ENCODE data around the gene KDM1B.

The KDM1B gene

GRCh38 chr6:18260448-18261106, 105.4 kb downstream of the KDM1B start:
- intact Hi-C loops (cut with micrococcal nuclease): loop anchor here (5.0 to 10.0 kb wide), 4 partner anchors 62 to 242 kb away; partner anchors contain the start of genes KDM1B, RNF144B and TPMT
- H3K4me1 Mint-ChIP-seq (ENCODE audit: low read depth): peaks cover 41% of the 10 kb centered on the region
- H3K4me3 Mint-ChIP-seq: peak overlapping the region; percentile 98
- no peaks in the 10 kb centered on the region for H3K9me3 Mint-ChIP-seq
- H3K27me3 Mint-ChIP-seq: no peaks in the 10 kb centered on the region
- H3K27ac Mint-ChIP-seq: peak overlapping the region; percentile 96
- peaks cover 64% of the 10 kb centered on the region for H3K36me3 Mint-ChIP-seq (ENCODE audit: low read depth)

GRCh38 chr6:18261877-18262276, 106.7 kb downstream of the KDM1B start:
- Mint-ChIP-seq H3K27ac (peak overlapping the region; percentile 96), H3K36me3 (ENCODE audit: low read depth) (peaks cover 54% of the 10 kb centered on the region), H3K4me3 (peak overlapping the region; percentile 98), H3K4me1 (ENCODE audit: low read depth) (peaks cover 42% of the 10 kb centered on the region), H3K27me3 (no peaks in the 10 kb centered on the region), H3K9me3 (no peaks in the 10 kb centered on the region)
- intact Hi-C loops (cut with micrococcal nuclease): loop anchor here (5.0 to 10.0 kb wide), 4 partner anchors 60 to 240 kb away; partner anchors contain the start of genes KDM1B, RNF144B and TPMT

- intact Hi-C loops (cut with micrococcal nuclease): loop anchor here (5.0 to 10.0 kb wide), 4 partner anchors 59 to 239 kb away; partner anchors contain the start of genes KDM1B, RNF144B and TPMT
- no peaks in the 10 kb centered on the region for H3K27me3 Mint-ChIP-seq
- peaks cover 42% of the 10 kb centered on the region for H3K4me1 Mint-ChIP-seq (ENCODE audit: low read depth)
- peak overlapping the region; percentile 98 for H3K4me3 Mint-ChIP-seq
- peaks cover 44% of the 10 kb centered on the region for H3K36me3 Mint-ChIP-seq (ENCODE audit: low read depth)
- H3K9me3 Mint-ChIP-seq: no peaks in the 10 kb centered on the region
- peak overlapping the region; percentile 96 for H3K27ac Mint-ChIP-seq
Observed at GRCh38 chr6:18262702-18263417, 107.6 kb downstream of the KDM1B start.

GRCh38 chr6:18263418-18264218, 108.4 kb downstream of the KDM1B start:
- Mint-ChIP-seq H3K36me3 (ENCODE audit: low read depth) (peaks cover 40% of the 10 kb centered on the region), H3K4me3 (peak overlapping the region; percentile 98)
- intact Hi-C loops (cut with micrococcal nuclease): loop anchor here (5.0 to 10.0 kb wide), 4 partner anchors 59 to 239 kb away; partner anchors contain the start of genes KDM1B, RNF144B and TPMT

GRCh38 chr6:18264219-18264922, 109.1 kb downstream of the KDM1B start, which contains the start of gene DEK:
Gene DEK, minus strand, starts transcription at chr6:18264530. Its CDS starts 543 bp downstream, at chr6:18263987.
- H3K27me3 Mint-ChIP-seq: no peaks in the 10 kb centered on the region
- peaks cover 40% of the 10 kb centered on the region for H3K4me1 Mint-ChIP-seq (ENCODE audit: low read depth)
- H3K36me3 Mint-ChIP-seq (ENCODE audit: low read depth): peaks cover 36% of the 10 kb centered on the region
- peak within 1 kb of the TSS; percentile 96 for H3K27ac Mint-ChIP-seq
- peak within 1 kb of the TSS; percentile 98 for H3K4me3 Mint-ChIP-seq
- intact Hi-C loops (cut with micrococcal nuclease): loop anchor here (5.0 to 10.0 kb wide), 4 partner anchors 58 to 238 kb away; partner anchors contain the start of genes KDM1B, RNF144B and TPMT
- no peaks in the 10 kb centered on the region for H3K9me3 Mint-ChIP-seq

More at GRCh38 chr6:18263418-18264218, 108.4 kb downstream of the KDM1B start:
- peaks cover 42% of the 10 kb centered on the region for H3K4me1 Mint-ChIP-seq (ENCODE audit: low read depth)
- peak overlapping the region; percentile 96 for H3K27ac Mint-ChIP-seq
- no peaks in the 10 kb centered on the region for H3K9me3 Mint-ChIP-seq
- H3K27me3 Mint-ChIP-seq: no peaks in the 10 kb centered on the region

GRCh38 chr6:18264923-18265377, 109.7 kb downstream of the KDM1B start:
- H3K4me1 Mint-ChIP-seq (ENCODE audit: low read depth): peaks cover 35% of the 10 kb centered on the region
- no peaks in the 10 kb centered on the region for H3K27me3 Mint-ChIP-seq
- peak overlapping the region; percentile 96 for H3K27ac Mint-ChIP-seq
- H3K36me3 Mint-ChIP-seq (ENCODE audit: low read depth): peaks cover 36% of the 10 kb centered on the region
- peak overlapping the region; percentile 98 for H3K4me3 Mint-ChIP-seq
- no peaks in the 10 kb centered on the region for H3K9me3 Mint-ChIP-seq
- intact Hi-C loops (cut with micrococcal nuclease): loop anchor here (5.0 to 10.0 kb wide), 4 partner anchors 57 to 237 kb away; partner anchors contain the start of genes KDM1B, RNF144B and TPMT

GRCh38 chr6:18265787-18266522, 110.7 kb downstream of the KDM1B start:
- Mint-ChIP-seq H3K4me3 (peak overlapping the region; percentile 30), H3K4me1 (ENCODE audit: low read depth) (peaks cover 25% of the 10 kb centered on the region), H3K27ac (peak overlapping the region; percentile 96), H3K9me3 (no peaks in the 10 kb centered on the region), H3K36me3 (ENCODE audit: low read depth) (peaks cover 31% of the 10 kb centered on the region), H3K27me3 (peaks cover 1% of the 10 kb centered on the region)
- intact Hi-C loops (cut with micrococcal nuclease): loop anchor here (10.0 kb wide), 1 partner anchor 119 kb away; the partner anchor contains the start of gene RNF144B

- intact Hi-C loops (cut with micrococcal nuclease): loop anchor here (10.0 kb wide), 1 partner anchor 118 kb away; the partner anchor contains the start of gene RNF144B
- Mint-ChIP-seq H3K4me3 (no peak overlapping the region), H3K36me3 (ENCODE audit: low read depth) (peaks cover 26% of the 10 kb centered on the region), H3K9me3 (no peaks in the 10 kb centered on the region), H3K4me1 (ENCODE audit: low read depth) (peaks cover 19% of the 10 kb centered on the region), H3K27ac (no peak overlapping the region), H3K27me3 (peaks cover 1% of the 10 kb centered on the region)
Observed at GRCh38 chr6:18266523-18266912, 111.3 kb downstream of the KDM1B start.

GRCh38 chr6:18268066-18268465, 112.8 kb downstream of the KDM1B start:
- Mint-ChIP-seq H3K9me3 (no peaks in the 10 kb centered on the region), H3K4me1 (ENCODE audit: low read depth) (peaks cover 9% of the 10 kb centered on the region), H3K27ac (no peak overlapping the region), H3K27me3 (peaks cover 1% of the 10 kb centered on the region), H3K4me3 (no peak overlapping the region), H3K36me3 (ENCODE audit: low read depth) (peaks cover 10% of the 10 kb centered on the region)
- intact Hi-C loops (cut with micrococcal nuclease): loop anchor here (10.0 kb wide), 1 partner anchor 117 kb away; the partner anchor contains the start of gene RNF144B

GRCh38 chr6:18269253-18269652, 114.0 kb downstream of the KDM1B start:
- H3K4me1 Mint-ChIP-seq (ENCODE audit: low read depth): peaks cover 9% of the 10 kb centered on the region
- H3K4me3 Mint-ChIP-seq: no peak overlapping the region
- H3K36me3 Mint-ChIP-seq (ENCODE audit: low read depth): no peaks in the 10 kb centered on the region
- no peak overlapping the region for H3K27ac Mint-ChIP-seq
- no peaks in the 10 kb centered on the region for H3K9me3 Mint-ChIP-seq
- intact Hi-C loops (cut with micrococcal nuclease): loop anchor here (10.0 kb wide), 1 partner anchor 116 kb away; the partner anchor contains the start of gene RNF144B
- H3K27me3 Mint-ChIP-seq: peaks cover 6% of the 10 kb centered on the region

GRCh38 chr6:18269717-18270116, 114.5 kb downstream of the KDM1B start:
- peaks cover 8% of the 10 kb centered on the region for H3K27me3 Mint-ChIP-seq
- H3K36me3 Mint-ChIP-seq (ENCODE audit: low read depth): no peaks in the 10 kb centered on the region
- intact Hi-C loops (cut with micrococcal nuclease): loop anchor here (10.0 kb wide), 1 partner anchor 115 kb away; the partner anchor contains the start of gene RNF144B
- no peak overlapping the region for H3K27ac Mint-ChIP-seq
- peaks cover 9% of the 10 kb centered on the region for H3K4me1 Mint-ChIP-seq (ENCODE audit: low read depth)
- no peaks in the 10 kb centered on the region for H3K9me3 Mint-ChIP-seq
- no peak overlapping the region for H3K4me3 Mint-ChIP-seq

- no peaks in the 10 kb centered on the region for H3K36me3 Mint-ChIP-seq (ENCODE audit: low read depth)
- H3K9me3 Mint-ChIP-seq: no peaks in the 10 kb centered on the region
- no peak overlapping the region for H3K4me3 Mint-ChIP-seq
- H3K27ac Mint-ChIP-seq: no peak overlapping the region
- intact Hi-C loops (cut with micrococcal nuclease): no loop called here
- peaks cover 4% of the 10 kb centered on the region for H3K4me1 Mint-ChIP-seq (ENCODE audit: low read depth)
- peaks cover 12% of the 10 kb centered on the region for H3K27me3 Mint-ChIP-seq
Observed at GRCh38 chr6:18270216-18270615, 115.0 kb downstream of the KDM1B start.

All from dendritic cell treated with granulocyte-macrophage colony-stimulating factor and Interleukin-4, amounts not matched to agents 40 ng/mL and 50 ng/mL, for 4 days (primary cell).